SH-SY5Y (cell line): Measurements from ENCODE around the gene EDNRA.

ENCODE experiments used
- GATA2 ChIP-seq: IDR thresholded peaks from 2 replicates; pipeline ENCODE4 v1.6.1; 2011; ENCODE audit warnings: mild to moderate bottlenecking, low read depth, low read length
- GATA3 ChIP-seq: IDR thresholded peaks from 2 replicates; pipeline ENCODE4 v1.6.1; 2011; ENCODE audit warnings: low read depth, mild to moderate bottlenecking, low read length, moderate library complexity

- TF ChIP-seq GATA2 (no peak), GATA3 (no peak)
Observed at GRCh38 chr4:147508346-147508745, 27.4 kb downstream of the EDNRA start.
